Progenitor cell of endocrine pancreas (in vitro differentiated cells): ENCODE results near the gene PPFIA1. TPM values are rescaled to one million over a fixed set of nuclear protein-coding genes. Genes with fewer than 3 reads are reported as not detected.

Experiments used
- DNase-seq: peaks from one replicate; pipeline ENCODE4 v3.0.0; 2021; ENCODE audit warnings: low spot score; ENCODE audit not compliant: unreplicated experiment
- H3K27ac Mint-ChIP-seq: 2 replicates; pipeline ENCODE4 v1.8.0; 2021; ENCODE audit warnings: mild to moderate bottlenecking, moderate library complexity, mixed read lengths
- H3K27me3 Mint-ChIP-seq: 2 replicates; pipeline ENCODE4 v1.8.0; 2021; ENCODE audit warnings: mixed read lengths
- H3K36me3 Mint-ChIP-seq: 2 replicates; pipeline ENCODE4 v1.8.0; 2022; ENCODE audit warnings: mixed read lengths; ENCODE audit not compliant: insufficient read depth
- H3K4me1 Mint-ChIP-seq: 2 replicates; pipeline ENCODE4 v1.8.0; 2021; ENCODE audit warnings: low read depth, mixed read lengths
- H3K4me3 Mint-ChIP-seq: 2 replicates; pipeline ENCODE4 v1.8.0; 2021; ENCODE audit warnings: low read depth, mild to moderate bottlenecking, moderate library complexity, mixed read lengths
- H3K9me3 Mint-ChIP-seq: 2 replicates; pipeline ENCODE4 v1.8.0; 2021; ENCODE audit warnings: low read depth, mixed read lengths
- CTCF ChIP-seq: fragments of 200-600 bp; sonication (generic); IDR thresholded peaks from one replicate; pipeline ENCODE4 v1.5.0; 2021; ENCODE audit warnings: antibody characterized with exemption, mild to moderate bottlenecking; ENCODE audit not compliant: unreplicated experiment
- total RNA-seq: library from RNA; stranded (reverse); gene quantifications from 2 replicates; pipeline ENCODE4 v1.2.1, GENCODE V29; 2021

PPFIA1 gene
- total RNA-seq, 1 donor from 2014 or later = 70.8 TPM

DNA sequence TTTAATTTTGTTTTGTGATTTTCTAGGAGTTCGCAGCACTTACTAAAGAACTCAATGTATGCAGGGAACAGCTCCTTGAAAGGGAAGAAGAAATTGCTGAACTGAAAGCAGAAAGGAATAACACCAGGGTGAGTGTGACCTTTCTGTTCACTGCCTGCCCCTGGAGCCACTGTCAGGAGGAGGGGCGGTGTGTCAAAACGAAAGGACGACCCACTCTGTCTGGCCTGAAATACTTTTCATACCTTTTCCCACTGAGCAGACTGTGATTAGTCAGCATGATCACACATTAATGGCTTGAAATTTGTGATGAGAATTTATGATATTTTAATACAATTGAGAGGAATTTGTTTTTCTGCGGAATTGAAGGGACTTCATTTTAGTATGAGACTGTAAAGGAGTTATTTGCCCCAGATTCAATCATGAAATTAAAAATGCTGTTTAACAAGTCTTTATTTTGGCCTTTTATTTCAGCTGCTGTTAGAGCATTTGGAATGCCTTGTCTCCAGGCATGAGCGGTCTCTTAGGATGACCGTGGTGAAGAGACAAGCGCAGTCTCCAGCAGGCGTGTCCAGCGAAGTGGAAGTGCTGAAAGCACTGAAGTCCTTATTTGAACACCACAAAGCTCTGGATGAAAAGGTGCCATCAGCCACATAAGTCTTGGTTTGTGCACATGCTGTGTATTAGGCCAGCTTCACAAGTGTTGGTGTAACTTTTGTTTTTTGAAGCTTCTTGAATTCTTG is 54.1 kb downstream of the PPFIA1 start:
- Mint-ChIP-seq H3K27me3 (no peaks in the 10 kb centered on the region), H3K4me3 (no peak overlapping the region), H3K9me3 (no peaks in the 10 kb centered on the region), H3K27ac (no peak overlapping the region), H3K4me1 (no peaks in the 10 kb centered on the region), H3K36me3 (peaks cover 24% of the 10 kb centered on the region)
- no peak for DNase-seq
- TF ChIP-seq CTCF = no peak

- no peaks in the 10 kb centered on the region for H3K9me3 Mint-ChIP-seq
- H3K36me3 Mint-ChIP-seq = peaks cover 32% of the 10 kb centered on the region
- no peak overlapping the region for H3K4me3 Mint-ChIP-seq
These were observed 55.3 kb downstream of the PPFIA1 start for GRCh38 chr11:70325824-70326223.

GRCh38 chr11:70326365-70326811 is 55.9 kb downstream of the PPFIA1 start:
- Mint-ChIP-seq H3K27me3 (no peaks in the 10 kb centered on the region), H3K36me3 (peaks cover 31% of the 10 kb centered on the region), H3K9me3 (no peaks in the 10 kb centered on the region), H3K27ac (no peak overlapping the region), H3K4me3 (no peak overlapping the region), H3K4me1 (peaks cover 4% of the 10 kb centered on the region)
- no peak for TF ChIP-seq CTCF
- no peak for DNase-seq

More at GRCh38 chr11:70325824-70326223, 55.3 kb downstream of the PPFIA1 start:
- TF ChIP-seq CTCF = no peak
- Mint-ChIP-seq H3K27me3 (no peaks in the 10 kb centered on the region), H3K4me1 (peaks cover 4% of the 10 kb centered on the region), H3K27ac (no peak overlapping the region)
- DNase-seq = no peak

DNA sequence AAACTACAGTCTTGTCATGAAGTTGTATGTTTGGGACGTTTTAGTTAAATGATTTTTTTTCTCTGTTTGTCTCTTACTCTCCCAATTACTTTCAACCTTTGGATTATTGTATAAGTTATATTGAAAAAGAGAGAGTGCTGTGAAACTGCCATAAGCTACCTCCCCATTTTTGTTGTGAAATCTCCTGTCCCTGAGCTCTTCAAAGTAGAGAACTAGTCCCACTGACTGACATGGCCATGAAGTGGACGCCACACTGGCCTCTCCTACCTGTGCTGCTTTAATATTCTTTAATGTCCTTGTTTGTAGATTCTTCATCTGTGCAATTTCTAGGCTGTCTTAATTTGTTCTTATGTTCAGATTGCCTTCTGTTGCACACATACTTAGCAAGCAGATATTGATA is 56.3 kb downstream of the PPFIA1 start:
- Mint-ChIP-seq H3K4me1 (peaks cover 4% of the 10 kb centered on the region), H3K9me3 (no peaks in the 10 kb centered on the region), H3K27ac (no peak overlapping the region), H3K27me3 (no peaks in the 10 kb centered on the region), H3K36me3 (peaks cover 33% of the 10 kb centered on the region), H3K4me3 (no peak overlapping the region)
- no peak for TF ChIP-seq CTCF
- no peak for DNase-seq

DNA sequence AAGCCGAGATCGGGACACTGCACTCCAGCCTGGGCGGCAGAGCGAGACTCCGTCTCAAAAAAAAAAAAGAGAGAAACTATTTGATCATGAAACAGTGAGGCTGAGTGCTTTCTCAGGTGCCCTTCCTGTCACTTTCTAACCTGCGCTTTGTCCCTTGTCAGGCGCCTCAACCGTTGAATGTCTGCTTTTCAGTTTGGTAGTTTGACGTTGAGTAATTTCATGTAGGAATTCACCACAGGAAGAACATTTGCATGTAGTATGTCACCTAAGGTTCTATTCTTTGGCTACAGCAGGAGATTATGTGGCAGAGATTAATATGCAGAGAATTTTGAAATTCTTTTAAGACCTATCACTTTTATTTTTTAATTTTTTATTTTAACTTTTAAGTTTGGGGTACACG is 57.2 kb downstream of the PPFIA1 start:
- Mint-ChIP-seq H3K36me3 (peaks cover 36% of the 10 kb centered on the region), H3K9me3 (no peaks in the 10 kb centered on the region), H3K27ac (no peak overlapping the region), H3K4me1 (peaks cover 4% of the 10 kb centered on the region), H3K4me3 (no peak overlapping the region), H3K27me3 (no peaks in the 10 kb centered on the region)
- TF ChIP-seq CTCF = no peak
- DNase-seq = no peak
